ENCODE data around the gene HELQ. TPM values are rescaled to one million over a fixed set of nuclear protein-coding genes. Genes with fewer than 3 reads are reported as not detected.

Gene HELQ
- total RNA-seq, 1 donor from 2014 or later = 18.4 TPM

- Mint-ChIP-seq H3K4me1 (ENCODE audit: unreplicated experiment) (peaks cover 14% of the 10 kb centered on the region), H3K9me3 (ENCODE audit: unreplicated experiment) (no peaks in the 10 kb centered on the region), H3K27me3 (ENCODE audit: unreplicated experiment) (peaks cover 1% of the 10 kb centered on the region), H3K4me3 (ENCODE audit: unreplicated experiment) (peak within 1 kb of the TSS; percentile 97), H3K27ac (ENCODE audit: unreplicated experiment) (peak within 1 kb of the TSS; percentile 97), H3K36me3 (ENCODE audit: unreplicated experiment) (peaks cover 3% of the 10 kb centered on the region)
- no peak for TF ChIP-seq CTCF (IDR thresholded peaks at IDR 0.05)
- DNase-seq (ENCODE audit: extremely low spot score, unreplicated experiment) = peak; percentile 98
Measured at GRCh38 chr4:83484500-83485461, 29.2 kb upstream of the HELQ start, which contains the start of gene ABRAXAS1. Gene ABRAXAS1, minus strand, starts transcription at chr4:83485100. Its CDS starts 28 bp downstream, at chr4:83485072.

DNA sequence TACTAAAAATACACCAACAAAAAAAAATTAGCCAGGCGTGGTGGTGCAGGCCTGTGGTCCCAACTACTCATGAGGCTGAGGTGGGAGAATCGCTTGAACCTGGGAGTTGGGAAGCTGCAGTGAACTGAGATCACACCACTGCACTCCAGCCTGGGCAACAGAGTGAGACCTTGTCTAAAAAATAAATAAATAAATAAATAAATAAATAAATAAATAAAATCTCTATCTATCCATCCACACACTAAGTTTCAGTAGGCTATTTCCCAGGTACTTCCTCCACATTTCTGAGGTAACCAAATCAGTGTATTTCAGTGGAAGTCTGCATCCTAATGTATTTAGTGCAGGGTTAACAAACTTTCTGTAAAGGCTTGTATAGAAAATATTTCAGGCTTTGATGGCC, 18.3 kb upstream of the HELQ start:
- TF ChIP-seq CTCF (IDR thresholded peaks at IDR 0.05) = no peak
- Mint-ChIP-seq H3K36me3 (ENCODE audit: unreplicated experiment) (peaks cover 21% of the 10 kb centered on the region), H3K4me3 (ENCODE audit: unreplicated experiment) (no peak overlapping the region), H3K27me3 (ENCODE audit: unreplicated experiment) (no peaks in the 10 kb centered on the region), H3K4me1 (ENCODE audit: unreplicated experiment) (no peaks in the 10 kb centered on the region), H3K27ac (ENCODE audit: unreplicated experiment) (no peak overlapping the region), H3K9me3 (ENCODE audit: unreplicated experiment) (no peaks in the 10 kb centered on the region)
- DNase-seq (ENCODE audit: extremely low spot score, unreplicated experiment) = no peak

DNA sequence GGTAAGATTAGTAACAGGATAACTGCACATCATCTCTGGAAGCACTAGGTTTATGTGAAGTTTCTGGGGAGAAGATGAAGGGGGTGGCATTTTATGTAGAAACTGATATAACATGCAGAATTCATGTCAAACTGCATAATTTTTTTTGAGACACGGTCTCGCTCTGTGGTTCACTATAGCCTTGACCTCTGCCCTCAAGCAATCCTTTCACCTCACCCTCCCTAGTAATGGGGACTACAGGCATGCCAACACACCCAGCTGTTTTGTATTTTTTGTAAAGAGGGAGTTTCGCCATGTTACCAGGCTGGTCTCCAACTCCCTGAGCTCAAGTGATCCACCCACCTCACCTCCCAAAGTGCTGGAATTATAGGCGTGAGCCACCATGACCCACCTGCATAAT, 17.8 kb upstream of the HELQ start:
- no peaks in the 10 kb centered on the region for H3K9me3 Mint-ChIP-seq (ENCODE audit: unreplicated experiment)
- no peak overlapping the region for H3K27ac Mint-ChIP-seq (ENCODE audit: unreplicated experiment)
- peaks cover 21% of the 10 kb centered on the region for H3K36me3 Mint-ChIP-seq (ENCODE audit: unreplicated experiment)
- no peaks in the 10 kb centered on the region for H3K27me3 Mint-ChIP-seq (ENCODE audit: unreplicated experiment)
- no peak for DNase-seq (ENCODE audit: extremely low spot score, unreplicated experiment)
- no peak overlapping the region for H3K4me3 Mint-ChIP-seq (ENCODE audit: unreplicated experiment)
- no peak for TF ChIP-seq CTCF (IDR thresholded peaks at IDR 0.05)
- no peaks in the 10 kb centered on the region for H3K4me1 Mint-ChIP-seq (ENCODE audit: unreplicated experiment)

DNA sequence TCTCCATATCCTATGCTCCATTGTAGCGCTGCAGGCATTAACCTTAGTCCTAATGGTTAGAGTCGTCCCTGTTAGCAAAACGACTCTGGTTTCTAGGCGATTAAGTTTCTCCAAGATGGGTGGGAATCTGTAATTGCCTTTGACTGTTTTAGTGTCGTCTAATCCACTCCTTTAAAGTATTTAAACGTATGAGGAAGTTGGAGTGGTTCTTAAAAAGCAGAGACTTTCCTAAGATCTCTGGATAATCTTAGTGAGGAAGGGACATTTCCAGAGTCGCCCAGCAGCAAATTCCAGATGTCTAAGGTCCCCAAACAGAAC, 520 bp upstream of the HELQ start:
- no peak for TF ChIP-seq CTCF (IDR thresholded peaks at IDR 0.05)
- H3K4me1 Mint-ChIP-seq (ENCODE audit: unreplicated experiment) = peaks cover 23% of the 10 kb centered on the region

GRCh38 chr4:83454686-83455085, 937 bp downstream of the HELQ start:
- H3K27ac Mint-ChIP-seq (ENCODE audit: unreplicated experiment) = peak overlapping the region; percentile 100

More for the DNA sequence above, 520 bp upstream of the HELQ start:
- H3K27ac Mint-ChIP-seq (ENCODE audit: unreplicated experiment) = peak overlapping the region; percentile 100
- no peak for DNase-seq (ENCODE audit: extremely low spot score, unreplicated experiment)
- H3K4me3 Mint-ChIP-seq (ENCODE audit: unreplicated experiment) = peak overlapping the region; percentile 99
- H3K9me3 Mint-ChIP-seq (ENCODE audit: unreplicated experiment) = no peaks in the 10 kb centered on the region
- H3K27me3 Mint-ChIP-seq (ENCODE audit: unreplicated experiment) = no peaks in the 10 kb centered on the region
- H3K36me3 Mint-ChIP-seq (ENCODE audit: unreplicated experiment) = peaks cover 16% of the 10 kb centered on the region

More at GRCh38 chr4:83454686-83455085, 937 bp downstream of the HELQ start:
- no peak for DNase-seq (ENCODE audit: extremely low spot score, unreplicated experiment)
- H3K36me3 Mint-ChIP-seq (ENCODE audit: unreplicated experiment) = peaks cover 16% of the 10 kb centered on the region
- no peaks in the 10 kb centered on the region for H3K27me3 Mint-ChIP-seq (ENCODE audit: unreplicated experiment)
- no peaks in the 10 kb centered on the region for H3K9me3 Mint-ChIP-seq (ENCODE audit: unreplicated experiment)
- peak overlapping the region; percentile 99 for H3K4me3 Mint-ChIP-seq (ENCODE audit: unreplicated experiment)
- H3K4me1 Mint-ChIP-seq (ENCODE audit: unreplicated experiment) = peaks cover 23% of the 10 kb centered on the region
- TF ChIP-seq CTCF (IDR thresholded peaks at IDR 0.05) = no peak
